ACHN (cell line): ENCODE data around the gene SLC6A2.
"Not testable (repeated sequence)": the region's sequence is repeated elsewhere in the genome, so short reads cannot be mapped to it uniquely, and the experiment has no call there.

Experiments
- DNase-seq: peaks from one replicate; pipeline ENCODE4 v3.0.0-alpha.2; 2015
- in situ Hi-C: cut with HindIII; loops from 2 replicates; pipeline ENCODE4 v1.10.0; 2017; ENCODE audit warnings: low sequenced_read_pairs, low pct_ligation_motif_present, low pct_unique_long_range_greater_than_20kb

The SLC6A2 gene

GRCh38 chr16:55736671-55737070 is 80.9 kb downstream of the SLC6A2 start:
- in situ Hi-C loops, result no loop called here
- DNase-seq, result no peak

DNA sequence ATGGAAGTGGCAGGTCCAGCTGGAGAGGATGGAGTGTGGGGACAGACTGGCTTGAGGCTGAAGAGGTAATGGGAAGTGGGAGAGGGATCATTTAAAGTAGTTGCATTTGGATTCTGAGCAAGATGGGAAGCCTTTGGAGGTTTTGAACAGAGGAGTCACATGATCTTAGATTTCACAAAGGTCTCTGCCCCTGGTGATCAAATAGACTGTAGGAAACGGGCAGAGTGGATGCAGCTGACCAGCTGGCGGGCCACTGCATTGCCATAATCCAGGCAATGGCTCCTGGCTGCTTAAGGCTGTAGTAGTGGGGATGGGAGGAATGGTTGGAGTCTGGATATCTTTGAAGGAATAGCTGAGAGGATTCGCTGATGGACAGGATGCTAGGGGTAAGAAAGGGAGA is 81.5 kb downstream of the SLC6A2 start:
- DNase-seq, result no peak
- in situ Hi-C loops, result no loop called here

- no peak for DNase-seq
- in situ Hi-C loops, result no loop called here
These were observed 82.2 kb downstream of the SLC6A2 start for GRCh38 chr16:55737966-55738365.

DNA sequence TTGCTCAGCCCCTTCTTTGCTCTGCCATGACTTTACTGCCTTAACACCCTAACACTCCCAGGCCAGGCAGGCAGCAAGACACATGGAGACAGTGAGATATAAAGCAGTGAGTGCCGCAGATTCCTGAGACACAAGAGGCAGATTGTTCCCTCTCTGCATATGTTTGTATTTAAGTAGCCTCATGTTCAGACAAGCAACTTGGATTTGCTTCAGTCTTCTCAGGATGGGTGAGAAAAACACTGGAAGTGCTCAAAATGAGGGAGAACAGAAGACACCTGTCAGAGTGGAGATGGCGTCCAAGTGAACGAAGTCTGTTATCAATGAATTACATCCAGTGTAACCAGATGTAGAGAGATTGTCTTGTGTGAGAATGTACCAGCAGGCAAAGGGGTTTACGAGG is 90.3 kb downstream of the SLC6A2 start:
- in situ Hi-C loops, result no loop called here
- DNase-seq, result no peak

DNA sequence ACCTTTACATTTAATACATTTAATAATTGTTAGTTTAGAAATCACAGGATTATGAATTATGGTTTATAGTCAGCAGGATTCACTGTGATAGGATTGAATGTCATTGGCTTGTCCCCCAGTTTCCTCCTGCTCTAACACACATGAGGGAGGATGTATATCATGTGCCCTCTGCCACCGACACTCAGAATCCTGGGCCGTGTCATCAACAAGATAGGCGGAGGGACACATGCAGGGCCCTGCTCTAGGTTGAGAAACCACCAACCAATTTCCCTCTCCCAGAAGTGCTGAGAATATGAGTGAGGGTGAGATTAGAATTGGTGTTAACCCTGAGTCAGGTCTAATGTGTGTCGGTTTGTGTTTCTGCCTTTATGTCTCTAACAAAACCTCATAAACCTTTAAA is 92.0 kb downstream of the SLC6A2 start:
- no peak for DNase-seq

DNA sequence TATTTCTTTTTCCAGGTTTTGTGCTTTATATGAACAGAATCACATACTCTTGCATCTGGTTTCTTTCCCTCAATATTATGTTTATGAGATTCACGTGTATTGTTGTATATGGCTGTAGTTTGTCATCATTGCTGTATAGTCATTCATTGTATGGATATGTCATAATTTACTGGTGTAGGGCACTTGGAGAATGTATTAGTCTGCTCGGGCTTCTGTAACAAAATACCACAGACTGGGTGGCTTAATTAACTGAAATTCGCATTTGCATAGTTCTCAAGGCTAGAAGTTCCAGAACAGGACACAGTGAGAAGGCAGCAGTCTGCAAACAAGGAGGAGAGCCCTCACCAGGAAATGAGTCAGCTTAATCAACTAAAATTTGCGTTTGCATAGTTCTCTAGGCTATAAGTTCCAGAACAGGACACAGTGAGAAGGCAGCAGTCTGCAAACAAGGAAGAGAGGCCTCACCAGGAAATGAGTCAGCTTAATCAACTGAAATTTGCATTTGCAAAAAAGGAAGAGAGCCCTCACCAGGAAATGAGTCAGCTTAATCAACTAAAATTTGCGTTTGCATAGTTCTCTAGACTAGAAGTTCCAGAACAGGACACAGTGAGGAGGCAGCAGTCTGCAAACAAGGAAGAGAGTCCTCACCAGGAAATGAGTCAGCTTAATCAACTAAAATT is 96.8 kb downstream of the SLC6A2 start:
- DNase-seq, result not testable (repeated sequence)

More for the DNA sequence above, 92.0 kb downstream of the SLC6A2 start:
- in situ Hi-C loops, result no loop called here

DNA sequence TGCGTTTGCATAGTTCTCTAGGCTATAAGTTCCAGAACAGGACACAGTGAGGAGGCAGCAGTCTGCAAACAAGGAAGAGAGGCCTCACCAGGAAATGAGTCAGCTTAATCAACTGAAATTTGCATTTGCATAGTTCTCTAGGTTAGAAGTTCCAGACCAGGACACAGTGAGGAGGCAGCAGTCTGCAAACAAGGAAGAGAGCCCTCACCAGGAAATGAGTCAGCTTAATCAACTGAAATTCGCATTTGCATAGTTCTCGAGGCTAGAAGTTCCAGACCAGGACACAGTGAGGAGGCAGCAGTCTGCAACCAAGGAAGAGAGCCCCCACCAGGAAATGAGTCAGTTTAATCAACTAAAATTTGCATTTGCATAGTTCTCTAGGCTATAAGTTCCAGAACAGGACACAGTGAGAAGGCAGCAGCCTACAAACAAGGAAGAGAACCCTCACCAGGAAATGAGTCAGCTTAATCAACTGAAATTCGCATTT is 97.4 kb downstream of the SLC6A2 start:
- in situ Hi-C loops, DNase-seq: not testable (repeated sequence)

More for the DNA sequence above, 96.8 kb downstream of the SLC6A2 start:
- in situ Hi-C loops, result not testable (repeated sequence)
